GM23248 (cell line): ENCODE results near the gene REP15. TPM values are rescaled to one million over a fixed set of nuclear protein-coding genes. Genes with fewer than 3 reads are reported as not detected.

Experiments
- DNase-seq: peaks from one replicate; pipeline ENCODE4 v3.0.0-alpha.2; 2015
- H2AFZ ChIP-seq: fragments of 200-600 bp; sonication (generic); 2 replicates; pipeline ENCODE4 v1.6.1; 2016; ENCODE audit warnings: antibody characterized with exemption
- H3F3A ChIP-seq: fragments of 200-600 bp; sonication (generic); 2 replicates; pipeline ENCODE4 v1.6.1; 2016; ENCODE audit warnings: mild to moderate bottlenecking, antibody characterized with exemption, mixed run types; ENCODE audit not compliant: insufficient read depth
- H3K27ac ChIP-seq: fragments of 200-600 bp; sonication (generic); 2 replicates; pipeline ENCODE4 v1.5.1; 2016; ENCODE audit warnings: mild to moderate bottlenecking
- H3K27me3 ChIP-seq: fragments of 200-600 bp; sonication (generic); replicated peaks from 2 replicates; pipeline ENCODE4 v1.6.1; 2016; ENCODE audit warnings: mild to moderate bottlenecking; ENCODE audit not compliant: insufficient read depth
- H3K36me3 ChIP-seq: fragments of 200-600 bp; sonication (generic); 2 replicates; pipeline ENCODE4 v1.6.1; 2016; ENCODE audit warnings: low read depth, mild to moderate bottlenecking
- H3K4me1 ChIP-seq: fragments of 200-600 bp; sonication (generic); 2 replicates; pipeline ENCODE4 v1.6.1; 2016; ENCODE audit warnings: mild to moderate bottlenecking; ENCODE audit not compliant: insufficient read depth
- H3K4me2 ChIP-seq: fragments of 200-600 bp; sonication (generic); one replicate; pipeline ENCODE4 v1.6.1; 2016; ENCODE audit warnings: mild to moderate bottlenecking; ENCODE audit not compliant: unreplicated experiment
- H3K4me3 ChIP-seq: fragments of 200-600 bp; sonication (generic); 2 replicates; pipeline ENCODE4 v1.5.1; 2016; ENCODE audit warnings: mild to moderate bottlenecking
- H3K79me2 ChIP-seq: fragments of 200-600 bp; sonication (generic); 2 replicates; pipeline ENCODE4 v1.6.1; 2016; ENCODE audit warnings: mild to moderate bottlenecking; ENCODE audit not compliant: insufficient read depth
- H3K9ac ChIP-seq: fragments of 200-600 bp; sonication (generic); 2 replicates; pipeline ENCODE4 v1.6.1; 2016; ENCODE audit warnings: mild to moderate bottlenecking
- H3K9me2 ChIP-seq: fragments of 200-600 bp; sonication (generic); 2 replicates; pipeline ENCODE4 v1.6.1; 2016; ENCODE audit warnings: mixed run types, mild to moderate bottlenecking, moderate library complexity; ENCODE audit not compliant: insufficient read depth
- H3K9me3 ChIP-seq: fragments of 200-600 bp; sonication (generic); one replicate; pipeline ENCODE4 v1.6.1; 2017; ENCODE audit warnings: low read depth
- H4K20me1 ChIP-seq: fragments of 200-600 bp; sonication (generic); 2 replicates; pipeline ENCODE4 v1.6.0; 2016; ENCODE audit not compliant: insufficient read depth
- EZH2 ChIP-seq: fragments of 200-600 bp; sonication (generic); IDR thresholded peaks from 2 replicates; pipeline ENCODE4 v1.6.1; 2018; ENCODE audit warnings: antibody characterized with exemption, mild to moderate bottlenecking; ENCODE audit not compliant: insufficient read depth, poor library complexity, severe bottlenecking
- EZH2phosphoT487 ChIP-seq: fragments of 200-600 bp; sonication (generic); IDR thresholded peaks from 2 replicates; pipeline ENCODE4 v1.6.1; 2018; ENCODE audit warnings: antibody characterized with exemption, moderate library complexity, mild to moderate bottlenecking, low read depth; ENCODE audit not compliant: insufficient read depth
- WGBS, 2 experiments: methylation state at CpG; one replicate each; pipeline ENCODE4 v1.1.6; 2015 to 2017; ENCODE audit warnings: low lambda C conversion rate in 2 of 2, low coverage in 1 of 2; ENCODE audit errors: missing lambda C conversion rate in 2 of 2; 5-methylcytosine and 5-hydroxymethylcytosine counted together
- in situ Hi-C: fragments of 300-500 bp; cut with MboI; formaldehyde crosslinking; loops from 2 replicates; pipeline ENCODE4 v1.15.0; 2020
- polyA plus RNA-seq: library from polyadenylated mRNA; unstranded; fragments of >200 nt; fragmentation: Nextera tagmentation; extraction: Ambion mirVana; gene quantifications from 2 replicates; pipeline ENCODE4 v1.2.1, GENCODE V29; 2016
- total RNA-seq: library from RNA; depleted of rRNA; stranded (reverse); fragments of >200 nt; shearing (Covaris generic); gene quantifications from 2 replicates; pipeline ENCODE4 v1.2.3, GENCODE V29; 2014

The REP15 gene
- total and polyA plus RNA-seq, 2 experiments from 2014 or later = 0.54 to 0.60 TPM

GRCh38 chr12:27709932-27710591 is 13.8 kb downstream of the REP15 start:
- peak overlapping the region; percentile 98 for H3K4me3 ChIP-seq
- no peaks in the 10 kb centered on the region for H3K27me3 ChIP-seq
- H3F3A ChIP-seq = peaks cover 18% of the 10 kb centered on the region; the same call in 1 of the 2 replicates
- no peaks in the 10 kb centered on the region for H3K9me3 ChIP-seq
- peaks cover 6% of the 10 kb centered on the region; the same call in 1 of the 2 replicates for H3K4me1 ChIP-seq
- H3K4me2 ChIP-seq = peak overlapping the region; percentile 99
- H3K79me2 ChIP-seq = peaks cover 44% of the 10 kb centered on the region
- 20% methylated on average over 24 of the region's 24 CpGs for WGBS, 2 experiments
- in situ Hi-C loops = no loop called here
- H3K27ac ChIP-seq = peak overlapping the region; percentile 94
- peak overlapping the region; percentile 97 for H3K9ac ChIP-seq
- no peaks in the 10 kb centered on the region for H3K36me3 ChIP-seq
- no peaks in the 10 kb centered on the region for H3K9me2 ChIP-seq
- H4K20me1 ChIP-seq = no peaks in the 10 kb centered on the region; the same call in 1 of the 2 replicates
- DNase-seq = peak; percentile 73
- peak overlapping the region; percentile 95 for H2AFZ ChIP-seq
- TF ChIP-seq EZH2phosphoT487 (no peak), EZH2 (no peak)

GRCh38 chr12:27710592-27711316 is 14.5 kb downstream of the REP15 start, which contains the start of gene MRPS35:
Gene MRPS35, plus strand, starts transcription at chr12:27710832. Its CDS starts 12 bp downstream, at chr12:27710844.
- Histone ChIP-seq H3K36me3 (no peaks in the 10 kb centered on the region), H3K27ac (peak within 1 kb of the TSS; percentile 94), H3K4me1 (peaks cover 6% of the 10 kb centered on the region; the same call in 1 of the 2 replicates), H3K9me2 (no peaks in the 10 kb centered on the region), H3K79me2 (peaks cover 51% of the 10 kb centered on the region), H2AFZ (peak within 1 kb of the TSS; percentile 95), H3F3A (peaks cover 18% of the 10 kb centered on the region; the same call in 1 of the 2 replicates), H3K27me3 (no peaks in the 10 kb centered on the region), H3K9me3 (no peaks in the 10 kb centered on the region), H3K4me2 (peak within 1 kb of the TSS; percentile 99), H3K4me3 (peak within 1 kb of the TSS; percentile 98), H4K20me1 (no peaks in the 10 kb centered on the region; the same call in 1 of the 2 replicates), H3K9ac (peak within 1 kb of the TSS; percentile 97)
- DNase-seq = peak; percentile 97
- 2% methylated on average over 44 to 45 of the region's 46 CpGs for WGBS, 2 experiments
- TF ChIP-seq EZH2 (no peak), EZH2phosphoT487 (no peak)
- in situ Hi-C loops = no loop called here

- TF ChIP-seq EZH2 (no peak), EZH2phosphoT487 (no peak)
- H3K9me3 ChIP-seq = no peaks in the 10 kb centered on the region
- 3 to 6% methylated on average over 11 of the region's 11 CpGs for WGBS, 2 experiments
- peak overlapping the region; percentile 94 for H3K27ac ChIP-seq
- H4K20me1 ChIP-seq = no peaks in the 10 kb centered on the region; the same call in 1 of the 2 replicates
- H3K4me3 ChIP-seq = peak overlapping the region; percentile 98
- H3K4me1 ChIP-seq = peaks cover 6% of the 10 kb centered on the region; the same call in 1 of the 2 replicates
- peak overlapping the region; percentile 97 for H3K9ac ChIP-seq
- H3F3A ChIP-seq = peaks cover 18% of the 10 kb centered on the region; the same call in 1 of the 2 replicates
- no peak for DNase-seq
- peak overlapping the region; percentile 95 for H2AFZ ChIP-seq
- in situ Hi-C loops = no loop called here
- no peaks in the 10 kb centered on the region for H3K36me3 ChIP-seq
- H3K27me3 ChIP-seq = no peaks in the 10 kb centered on the region
- no peaks in the 10 kb centered on the region for H3K9me2 ChIP-seq
- peak overlapping the region; percentile 92 for H3K4me2 ChIP-seq
- H3K79me2 ChIP-seq = peaks cover 56% of the 10 kb centered on the region
Observed at GRCh38 chr12:27711317-27711682, 15.1 kb downstream of the REP15 start.

GRCh38 chr12:27711967-27712366 is 15.7 kb downstream of the REP15 start:
- Histone ChIP-seq H3K4me1 (peaks cover 6% of the 10 kb centered on the region; the same call in 1 of the 2 replicates), H2AFZ (no peak overlapping the region), H3K9me3 (no peaks in the 10 kb centered on the region), H3K36me3 (peaks cover 5% of the 10 kb centered on the region; the same call in 1 of the 2 replicates), H3K79me2 (peaks cover 63% of the 10 kb centered on the region), H3F3A (peaks cover 18% of the 10 kb centered on the region; the same call in 1 of the 2 replicates), H4K20me1 (no peaks in the 10 kb centered on the region; the same call in 1 of the 2 replicates), H3K4me2 (peak overlapping the region; percentile 92), H3K9me2 (no peaks in the 10 kb centered on the region), H3K9ac (peak overlapping the region; percentile 97), H3K27me3 (no peaks in the 10 kb centered on the region), H3K27ac (peak overlapping the region; percentile 94; the same call in 1 of the 2 replicates), H3K4me3 (peak overlapping the region; percentile 98)
- WGBS, 2 experiments = 97 to 98% methylated on average over 2 of the region's 2 CpGs
- DNase-seq = no peak
- in situ Hi-C loops = no loop called here
- TF ChIP-seq EZH2phosphoT487 (no peak), EZH2 (no peak)
